GM13976 (cell line): ENCODE results near the gene HNRNPA1.

ENCODE experiments used
- DNase-seq: peaks from one replicate; pipeline ENCODE4 v3.0.0; 2012; ENCODE audit warnings: low spot score
- CTCF ChIP-seq: IDR thresholded peaks from 2 replicates; pipeline ENCODE4 v1.5.1; 2012; ENCODE audit warnings: borderline replicate concordance, mild to moderate bottlenecking; ENCODE audit not compliant: insufficient read depth; ENCODE audit errors: extremely low read depth, missing control alignments, control extremely low read depth
- in situ Hi-C: fragments of 300-500 bp; cut with MboI; formaldehyde crosslinking; loops from one replicate; pipeline ENCODE4 v1.12.0; 2022; ENCODE audit warnings: low sequenced_read_pairs, mixed read lengths, inconsistent platforms; ENCODE audit not compliant: unreplicated experiment

HNRNPA1 gene

DNA sequence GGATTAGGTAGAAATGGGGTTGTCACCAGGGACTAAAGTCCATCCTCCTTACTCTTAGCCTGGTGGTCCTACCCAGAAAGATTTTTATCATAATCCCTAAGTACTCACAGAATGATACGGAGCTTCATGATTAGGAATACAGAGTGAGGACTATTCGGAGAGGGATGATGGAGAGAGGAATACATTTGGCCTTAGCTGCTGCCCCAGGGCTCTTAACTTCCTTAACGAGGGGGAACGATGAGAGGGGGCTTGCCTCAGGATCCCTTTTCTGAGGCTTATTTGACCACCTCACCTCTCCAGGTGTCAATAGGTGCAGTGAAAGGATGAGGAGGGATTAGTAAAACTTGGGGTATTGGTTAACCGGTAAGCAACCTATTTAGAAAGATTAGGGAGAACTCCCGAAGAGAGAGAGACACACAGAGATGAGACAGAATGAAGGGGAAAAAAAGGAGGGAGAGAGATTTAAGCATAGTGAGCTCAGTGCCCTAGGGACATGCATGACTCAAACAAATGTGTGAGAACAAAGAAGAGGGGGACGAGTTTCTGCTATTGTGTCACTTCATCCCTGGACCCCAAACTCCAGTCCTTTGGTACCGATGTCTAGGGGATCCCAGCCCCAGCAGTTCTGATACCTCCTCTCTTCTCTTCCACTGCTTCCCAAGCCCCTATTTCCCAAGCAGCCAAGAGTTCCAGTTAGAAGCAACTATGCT lies 19.1 kb downstream of the HNRNPA1 start:
- no peak for DNase-seq
- in situ Hi-C loops = loop anchor here (10.0 kb wide), 1 partner anchor 65 kb away; the partner anchor contains the start of gene GPR84
- TF ChIP-seq CTCF = no peak

DNA sequence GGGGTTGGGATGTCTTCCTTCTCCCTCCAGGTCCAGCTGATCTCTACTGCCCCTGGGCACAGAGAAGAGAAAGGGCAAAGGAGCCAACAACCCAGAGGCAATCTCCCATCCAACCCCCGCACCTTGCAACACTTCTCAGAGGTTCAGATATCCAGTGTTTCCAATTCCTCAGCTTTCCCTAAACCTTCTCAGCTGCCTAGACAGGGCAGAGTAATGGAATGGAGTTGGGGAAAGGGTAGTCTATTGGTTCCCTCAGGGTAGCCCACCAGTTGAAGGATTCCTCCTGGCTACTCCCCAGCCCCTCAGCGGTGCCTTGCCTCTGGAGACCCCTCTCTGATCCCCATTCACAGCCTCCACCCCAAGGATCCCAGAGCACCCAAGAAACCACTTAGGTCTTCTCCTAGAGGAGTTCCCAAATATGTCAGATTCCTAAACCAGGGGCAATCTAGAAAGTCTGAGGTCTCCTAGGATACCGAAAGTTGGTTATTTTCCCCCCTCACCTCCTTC lies 19.8 kb downstream of the HNRNPA1 start:
- in situ Hi-C loops = no loop called here
- DNase-seq = no peak
- TF ChIP-seq CTCF = no peak

DNA sequence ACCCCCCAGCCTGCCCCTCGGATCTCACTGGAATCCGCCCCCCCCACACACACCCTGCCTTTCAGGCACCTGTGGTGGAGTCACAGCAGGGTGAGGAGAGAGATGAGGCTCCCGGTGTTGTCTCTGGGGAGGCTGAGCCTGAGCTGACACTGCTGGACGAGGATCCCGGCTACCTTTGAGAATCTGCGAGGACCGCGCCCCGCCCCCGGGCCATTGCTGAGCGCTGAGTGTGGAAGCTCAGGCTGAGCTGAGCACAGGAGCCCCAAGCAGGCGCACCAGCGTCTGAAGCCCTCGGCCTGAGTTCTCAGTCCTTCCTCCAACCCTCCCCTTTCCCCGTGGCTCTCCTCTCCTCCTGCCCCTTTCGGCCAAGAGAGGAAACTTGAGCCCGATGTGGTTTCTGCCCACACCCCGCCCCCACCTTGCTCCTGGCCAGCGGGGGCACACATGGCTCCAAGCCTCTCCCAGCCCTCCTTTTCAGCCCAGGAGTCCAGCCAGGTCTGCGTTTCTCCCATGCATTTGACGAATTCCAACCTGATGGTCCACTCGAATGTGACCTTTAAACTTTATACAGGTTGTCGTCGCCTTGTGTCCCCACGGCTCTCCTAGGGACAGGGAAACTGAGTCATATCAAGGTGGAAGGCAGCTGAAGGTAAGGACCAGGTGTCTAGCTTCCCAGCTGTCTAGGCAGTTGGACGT lies 20.4 kb downstream of the HNRNPA1 start, which contains the start of gene NFE2:
NFE2 (minus strand) TSS at position 284 of the 696 bp plus-strand sequence. CDS start 5,767 bp downstream, outside the sequence.
- in situ Hi-C loops = no loop called here

GRCh38 chr12:54301428-54302048 lies 21.0 kb downstream of the HNRNPA1 start:
- in situ Hi-C loops = no loop called here
- no peak for DNase-seq
- TF ChIP-seq CTCF = no peak

More for the DNA sequence above, 20.4 kb downstream of the HNRNPA1 start, which contains the start of gene NFE2:
- TF ChIP-seq CTCF = no peak
- DNase-seq = no peak

- in situ Hi-C loops = no loop called here
- TF ChIP-seq CTCF = no peak
Observed at GRCh38 chr12:54303640-54304039, 23.1 kb downstream of the HNRNPA1 start.

DNA sequence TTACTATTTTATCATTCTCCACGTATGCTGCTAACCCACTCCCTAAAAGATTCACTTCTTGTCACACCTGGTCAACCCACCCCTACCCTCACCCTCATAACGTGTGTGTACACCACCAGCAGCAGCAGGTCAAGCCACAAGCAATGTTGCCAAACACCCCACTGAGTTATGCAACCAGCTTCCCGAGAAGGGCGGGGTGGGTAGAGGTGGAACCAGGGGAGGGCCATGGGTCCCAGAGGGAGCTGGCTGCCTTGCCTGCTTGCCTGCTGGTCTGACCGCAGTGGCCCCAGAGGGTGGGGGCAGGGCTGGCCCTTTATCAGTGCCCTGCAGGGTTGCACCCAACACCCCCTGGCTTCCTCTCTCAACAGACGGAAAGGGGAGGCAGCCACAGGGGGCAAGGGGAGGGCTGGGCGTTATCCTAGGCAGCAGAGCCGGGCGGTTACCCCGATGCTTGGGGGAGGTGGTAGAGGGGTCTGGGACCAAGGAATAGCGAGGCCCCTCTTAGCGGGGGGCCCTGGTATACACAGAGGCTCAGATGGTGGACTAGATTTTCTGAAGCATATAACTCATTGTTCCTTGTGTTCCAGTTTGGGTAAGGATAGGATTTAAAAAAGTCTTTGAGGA lies 23.8 kb downstream of the HNRNPA1 start:
- TF ChIP-seq CTCF = no peak
- in situ Hi-C loops = no loop called here
- no peak for DNase-seq

More at GRCh38 chr12:54303640-54304039, 23.1 kb downstream of the HNRNPA1 start:
- DNase-seq = no peak
